Mesodermal cell (in vitro differentiated cells): ENCODE data around the gene PLD3.
A peak's percentile ranks its signal among the peaks of the same experiment; 100 is the strongest.

Experiments
- H3K27ac ChIP-seq: 2 replicates; pipeline ENCODE4 v1.7.0; 2013; ENCODE audit warnings: mild to moderate bottlenecking, low read depth, low read length, moderate library complexity; ENCODE audit not compliant: severe bottlenecking
- H3K36me3 ChIP-seq: 2 replicates; pipeline ENCODE4 v1.7.1; 2013; ENCODE audit warnings: mild to moderate bottlenecking, low read length, moderate library complexity; ENCODE audit not compliant: control insufficient read depth, insufficient read depth
- H3K4me1 ChIP-seq: one replicate; pipeline ENCODE4 v1.7.1; 2013; ENCODE audit warnings: mild to moderate bottlenecking, low read length; ENCODE audit not compliant: insufficient read depth, control insufficient read depth, poor library complexity, severe bottlenecking
- H3K4me3 ChIP-seq: 2 replicates; pipeline ENCODE4 v1.7.0; 2013; ENCODE audit warnings: low read length, control low read depth, mild to moderate bottlenecking; ENCODE audit not compliant: insufficient read depth, poor library complexity, severe bottlenecking; ENCODE audit errors: extremely low read depth
- H3K9me3 ChIP-seq: 2 replicates; pipeline ENCODE4 v1.7.1; 2013; ENCODE audit warnings: mild to moderate bottlenecking, low read length, moderate library complexity; ENCODE audit not compliant: control insufficient read depth
- WGBS, 2 experiments: methylation state at CpG; one replicate each; pipeline ENCODE4 v1.1.5; 2013; ENCODE audit warnings: missing lambda C conversion rate in 2 of 2; ENCODE audit not compliant: insufficient coverage in 2 of 2; 5-methylcytosine and 5-hydroxymethylcytosine counted together

PLD3 gene

GRCh38 chr19:40416918-40417642, 68.6 kb downstream of the PLD3 start:
- Histone ChIP-seq H3K27ac (peak overlapping the region; percentile 71), H3K36me3 (peaks cover 5% of the 10 kb centered on the region), H3K9me3 (no peaks in the 10 kb centered on the region), H3K4me1 (peaks cover 30% of the 10 kb centered on the region), H3K4me3 (no peak overlapping the region)
- WGBS, 2 experiments: 80 to 87% methylated on average over 11 to 12 of the region's 16 CpGs

GRCh38 chr19:40417643-40417981, 69.1 kb downstream of the PLD3 start:
- Histone ChIP-seq H3K4me3 (no peak overlapping the region), H3K4me1 (peaks cover 36% of the 10 kb centered on the region), H3K27ac (peak overlapping the region; percentile 71), H3K9me3 (no peaks in the 10 kb centered on the region), H3K36me3 (peaks cover 10% of the 10 kb centered on the region)
- WGBS, 2 experiments: 87 to 90% methylated on average over 3 to 4 of the region's 4 CpGs

GRCh38 chr19:40418040-40418439, 69.5 kb downstream of the PLD3 start:
- 95 to 96% methylated on average over 3 of the region's 3 CpGs for WGBS, 2 experiments
- Histone ChIP-seq H3K4me1 (peaks cover 40% of the 10 kb centered on the region), H3K4me3 (no peak overlapping the region), H3K36me3 (peaks cover 14% of the 10 kb centered on the region), H3K27ac (peak overlapping the region; percentile 71), H3K9me3 (no peaks in the 10 kb centered on the region)

DNA sequence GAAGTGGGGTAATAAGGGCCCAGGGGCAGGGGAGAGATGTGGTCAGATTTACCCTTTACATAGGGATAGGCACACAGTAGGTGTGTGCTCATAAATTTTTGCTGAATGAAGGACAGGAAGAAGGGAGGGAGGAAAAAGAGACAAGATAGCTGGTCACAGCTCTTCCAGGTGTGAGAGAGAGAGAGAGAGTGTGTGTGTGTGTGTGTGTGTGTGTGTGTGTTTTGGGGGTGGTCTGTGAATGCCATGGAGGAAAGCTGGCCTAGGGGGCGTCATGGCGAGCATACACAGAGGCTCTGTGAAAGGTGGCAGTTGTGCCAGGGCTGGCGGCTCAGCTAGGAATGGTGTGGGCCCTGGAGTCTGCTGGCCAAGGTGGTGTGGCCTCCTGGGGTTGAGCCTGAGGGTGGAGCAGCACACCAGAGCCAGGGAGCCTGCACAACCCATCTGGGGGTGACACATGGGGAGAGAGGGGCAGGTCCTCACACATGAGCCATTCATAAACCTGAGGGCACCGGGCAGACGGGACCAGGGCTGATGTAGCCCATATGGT, 70.6 kb downstream of the PLD3 start:
- Histone ChIP-seq H3K4me3 (no peak overlapping the region), H3K9me3 (no peaks in the 10 kb centered on the region), H3K36me3 (peaks cover 21% of the 10 kb centered on the region), H3K27ac (no peak overlapping the region), H3K4me1 (peaks cover 40% of the 10 kb centered on the region)
- 84 to 98% methylated on average over 5 of the region's 5 CpGs for WGBS, 2 experiments

- Histone ChIP-seq H3K4me3 (no peak overlapping the region), H3K4me1 (peaks cover 36% of the 10 kb centered on the region), H3K27ac (no peak overlapping the region), H3K9me3 (no peaks in the 10 kb centered on the region), H3K36me3 (peaks cover 21% of the 10 kb centered on the region)
- WGBS, 2 experiments: 92 to 99% methylated on average over 5 of the region's 5 CpGs
Measured at GRCh38 chr19:40419780-40420179, 71.3 kb downstream of the PLD3 start.

GRCh38 chr19:40420451-40420765, 71.9 kb downstream of the PLD3 start:
- H3K9me3 ChIP-seq: no peaks in the 10 kb centered on the region
- H3K27ac ChIP-seq: peak overlapping the region; percentile 98
- H3K4me1 ChIP-seq: peaks cover 35% of the 10 kb centered on the region
- peaks cover 21% of the 10 kb centered on the region for H3K36me3 ChIP-seq
- WGBS, 2 experiments: 60 to 68% methylated on average over 13 of the region's 14 CpGs
- peak overlapping the region; percentile 46 for H3K4me3 ChIP-seq

GRCh38 chr19:40420766-40421765, 72.6 kb downstream of the PLD3 start:
- 1 to 4% methylated on average over 52 to 55 of the region's 56 CpGs for WGBS, 2 experiments
- Histone ChIP-seq H3K4me1 (peaks cover 35% of the 10 kb centered on the region), H3K9me3 (no peaks in the 10 kb centered on the region), H3K27ac (peak overlapping the region; percentile 98), H3K4me3 (peak overlapping the region; percentile 46), H3K36me3 (peaks cover 21% of the 10 kb centered on the region)

GRCh38 chr19:40421993-40422747, 73.7 kb downstream of the PLD3 start:
- WGBS, 2 experiments: 90 to 91% methylated on average over 13 of the region's 16 CpGs
- peaks cover 32% of the 10 kb centered on the region for H3K4me1 ChIP-seq
- H3K4me3 ChIP-seq: no peak overlapping the region
- peak overlapping the region; percentile 98 for H3K27ac ChIP-seq
- H3K9me3 ChIP-seq: no peaks in the 10 kb centered on the region
- H3K36me3 ChIP-seq: peaks cover 21% of the 10 kb centered on the region

- Histone ChIP-seq H3K4me1 (peaks cover 24% of the 10 kb centered on the region), H3K27ac (peak overlapping the region; percentile 98), H3K4me3 (no peak overlapping the region), H3K9me3 (no peaks in the 10 kb centered on the region), H3K36me3 (peaks cover 21% of the 10 kb centered on the region)
- WGBS, 2 experiments: 94 to 96% methylated on average over 19 to 25 of the region's 31 CpGs
Measured at GRCh38 chr19:40422748-40423566, 74.5 kb downstream of the PLD3 start.

DNA sequence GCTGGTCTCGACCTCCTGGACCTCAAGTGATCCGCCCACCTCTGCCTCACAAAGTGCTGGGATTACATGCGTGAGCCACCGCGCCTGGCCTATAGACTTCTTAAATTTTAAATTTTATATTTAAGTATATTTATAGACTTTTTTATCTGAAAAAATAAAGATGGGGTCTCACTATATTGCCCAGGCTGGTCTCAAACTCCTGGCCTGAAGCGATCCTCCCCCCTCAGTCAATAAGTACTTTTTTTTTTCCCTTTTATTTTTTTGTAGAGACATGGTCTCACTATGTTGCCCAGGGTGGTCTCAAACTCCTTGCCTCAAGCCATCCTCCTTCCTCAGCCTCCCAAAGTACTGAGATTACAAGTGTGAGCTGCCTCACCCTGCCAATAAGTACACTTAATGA, 75.4 kb downstream of the PLD3 start:
- Histone ChIP-seq H3K4me3 (peak overlapping the region; percentile 86), H3K36me3 (peaks cover 21% of the 10 kb centered on the region), H3K27ac (no peak overlapping the region), H3K9me3 (no peaks in the 10 kb centered on the region), H3K4me1 (peaks cover 24% of the 10 kb centered on the region)
- WGBS, 2 experiments: 82 to 100% methylated on average over 2 of the region's 6 CpGs
